Panc1 (cell line): ENCODE data around the gene CELA3A. TPM values are rescaled to one million over a fixed set of nuclear protein-coding genes. Genes with fewer than 3 reads are reported as not detected.

Experiments used
- ATAC-seq: fragments of 200-7000 bp; cut with Tn5 transposase; 2 replicates; pipeline ENCODE4 v1.9.1; 2020; ENCODE audit warnings: mild to moderate bottlenecking, moderate library complexity
- BruUV-seq: library from RNA; stranded (reverse); fragments of 400-500 nt; replicated peaks from 2 replicates; lab custom pipeline; 2021; lab: Mats Ljungman, UMichigan
- CTCF ChIA-PET: fragments of 300-600 bp; sonication (Branson Sonifier 250); formaldehyde crosslinking; loops from one replicate; lab custom pipeline; 2022; ENCODE audit warnings: antibody characterized with exemption; lab: Charles Lee
- POLR2A ChIA-PET: fragments of 300-600 bp; sonication (Branson Sonifier 250); formaldehyde crosslinking; loops from one replicate; lab custom pipeline; 2022; ENCODE audit warnings: antibody characterized with exemption; lab: Charles Lee
- DNase-seq: peaks from one replicate; pipeline ENCODE4 v3.0.0-alpha.2; 2010; ENCODE audit warnings: low read depth, low spot score
- H3K27ac ChIP-seq: 2 replicates; pipeline ENCODE4 v1.5.1; 2011; ENCODE audit warnings: mild to moderate bottlenecking, low read length, inconsistent platforms
- H3K27me3 ChIP-seq: fragments of 200-500 bp; sonication (Bioruptor generic); 2 replicates; pipeline ENCODE4 v1.6.0; 2014; ENCODE audit warnings: low read length, inconsistent platforms; ENCODE audit not compliant: control insufficient read depth, insufficient read depth
- H3K36me3 ChIP-seq: fragments of 200-500 bp; sonication (Bioruptor generic); 2 replicates; pipeline ENCODE4 v1.5.1; 2014; ENCODE audit warnings: inconsistent platforms, mild to moderate bottlenecking, low read length, moderate library complexity; ENCODE audit not compliant: control insufficient read depth, insufficient read depth
- H3K4me1 ChIP-seq: 2 replicates; pipeline ENCODE4 v1.5.1; 2011; ENCODE audit warnings: inconsistent platforms, mild to moderate bottlenecking, low read length, moderate library complexity; ENCODE audit not compliant: control insufficient read depth, insufficient read depth
- H3K4me3 ChIP-seq, 2 experiments: 2 replicates each; pipeline ENCODE4 v1.5.1; 2011 to 2012; ENCODE audit warnings: low read depth in 2 of 2, low read length in 2 of 2, mild to moderate bottlenecking in 2 of 2, inconsistent platforms in 1 of 2, moderate library complexity in 1 of 2
- H3K9me3 ChIP-seq: fragments of 200-500 bp; sonication (Bioruptor generic); 2 replicates; pipeline ENCODE4 v1.5.1; 2014; ENCODE audit warnings: low read depth, mild to moderate bottlenecking, inconsistent platforms, low read length, moderate library complexity; ENCODE audit not compliant: control insufficient read depth, insufficient read depth
- POLR2AphosphoS5 ChIP-seq: IDR thresholded peaks from 2 replicates; pipeline ENCODE4 v1.6.1; 2012; ENCODE audit warnings: mild to moderate bottlenecking, low read depth, low read length, moderate library complexity
- SIN3A ChIP-seq: IDR thresholded peaks from 2 replicates; pipeline ENCODE4 v1.6.1; 2012; ENCODE audit warnings: low read depth, mild to moderate bottlenecking, low read length, moderate library complexity, borderline replicate concordance; ENCODE audit not compliant: insufficient read depth
- TCF7L2 ChIP-seq: IDR thresholded peaks from 2 replicates; pipeline ENCODE4 v1.6.1; 2011; ENCODE audit warnings: mild to moderate bottlenecking, low read depth, low read length, inconsistent platforms
- in situ Hi-C: cut with HindIII; loops from 2 replicates; pipeline ENCODE4 v1.10.0; 2016; ENCODE audit warnings: low sequenced_read_pairs, low pct_unique_long_range_greater_than_20kb
- intact Hi-C: fragments of 100-400 bp; cut with micrococcal nuclease; formaldehyde crosslinking; loops from one replicate; pipeline ENCODE4 v1.10.0; 2022; ENCODE audit not compliant: unreplicated experiment
- total RNA-seq: library from RNA; stranded (reverse); gene quantifications from one replicate; pipeline ENCODE4 v1.2.1, GENCODE V29; 2021; ENCODE audit not compliant: unreplicated experiment
- TF ChIP-seq, protein P1 (sequence below): fragments of 450-650 bp; IDR thresholded peaks from 2 replicates; pipeline ENCODE4 v1.5.1; 2017; ENCODE audit warnings: mild to moderate bottlenecking
- TF ChIP-seq, protein P2 (sequence below), 2 experiments: IDR thresholded peaks; 2 replicates each; pipeline ENCODE4 v1.6.1; 2011 to 2012; ENCODE audit warnings: low read depth in 2 of 2, control low read depth in 1 of 2, low read length in 1 of 2, mild to moderate bottlenecking in 1 of 2, moderate library complexity in 1 of 2; ENCODE audit not compliant: insufficient read depth in 1 of 2

Gene CELA3A
- total RNA-seq, 1 experiment from 2014 or later: 5.9 TPM

DNA sequence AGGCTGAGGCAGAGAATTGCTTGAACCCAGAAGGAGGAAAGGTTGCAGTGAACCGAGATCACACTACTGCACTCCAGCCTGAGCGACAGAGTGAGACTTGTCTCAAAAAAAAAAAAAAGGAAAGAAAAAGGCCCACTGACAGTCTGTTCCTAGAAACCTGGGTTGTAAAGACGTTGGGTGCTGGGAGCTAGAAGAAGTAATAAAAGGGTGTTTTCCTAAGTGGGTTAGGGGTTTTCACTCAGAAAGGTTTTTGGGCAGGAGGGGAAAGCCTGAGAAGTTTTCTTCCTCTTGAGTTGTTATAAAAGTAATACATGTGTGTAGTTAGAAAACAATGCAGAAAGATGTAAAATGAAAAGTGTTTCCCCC is 25.4 kb downstream of the CELA3A start:
- Histone ChIP-seq H3K9me3 (no peaks in the 10 kb centered on the region), H3K4me1 (peaks cover 15% of the 10 kb centered on the region), H3K36me3 (no peaks in the 10 kb centered on the region; the same call in 1 of the 2 replicates), H3K27ac (no peak overlapping the region; the same call in 1 of the 2 replicates), H3K27me3 (no peaks in the 10 kb centered on the region), H3K4me3 (no peak overlapping the region)
- intact Hi-C loops: no loop called here
- BruUV-seq: no TSS peak
- DNase-seq: no peak
- TF ChIP-seq TCF7L2: no peak
- no peak for TF ChIP-seq SIN3A
- no peak for TF ChIP-seq POLR2AphosphoS5
- TF ChIP-seq, protein P1, sequence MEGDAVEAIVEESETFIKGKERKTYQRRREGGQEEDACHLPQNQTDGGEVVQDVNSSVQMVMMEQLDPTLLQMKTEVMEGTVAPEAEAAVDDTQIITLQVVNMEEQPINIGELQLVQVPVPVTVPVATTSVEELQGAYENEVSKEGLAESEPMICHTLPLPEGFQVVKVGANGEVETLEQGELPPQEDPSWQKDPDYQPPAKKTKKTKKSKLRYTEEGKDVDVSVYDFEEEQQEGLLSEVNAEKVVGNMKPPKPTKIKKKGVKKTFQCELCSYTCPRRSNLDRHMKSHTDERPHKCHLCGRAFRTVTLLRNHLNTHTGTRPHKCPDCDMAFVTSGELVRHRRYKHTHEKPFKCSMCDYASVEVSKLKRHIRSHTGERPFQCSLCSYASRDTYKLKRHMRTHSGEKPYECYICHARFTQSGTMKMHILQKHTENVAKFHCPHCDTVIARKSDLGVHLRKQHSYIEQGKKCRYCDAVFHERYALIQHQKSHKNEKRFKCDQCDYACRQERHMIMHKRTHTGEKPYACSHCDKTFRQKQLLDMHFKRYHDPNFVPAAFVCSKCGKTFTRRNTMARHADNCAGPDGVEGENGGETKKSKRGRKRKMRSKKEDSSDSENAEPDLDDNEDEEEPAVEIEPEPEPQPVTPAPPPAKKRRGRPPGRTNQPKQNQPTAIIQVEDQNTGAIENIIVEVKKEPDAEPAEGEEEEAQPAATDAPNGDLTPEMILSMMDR: no peak
- TF ChIP-seq, protein P2, sequence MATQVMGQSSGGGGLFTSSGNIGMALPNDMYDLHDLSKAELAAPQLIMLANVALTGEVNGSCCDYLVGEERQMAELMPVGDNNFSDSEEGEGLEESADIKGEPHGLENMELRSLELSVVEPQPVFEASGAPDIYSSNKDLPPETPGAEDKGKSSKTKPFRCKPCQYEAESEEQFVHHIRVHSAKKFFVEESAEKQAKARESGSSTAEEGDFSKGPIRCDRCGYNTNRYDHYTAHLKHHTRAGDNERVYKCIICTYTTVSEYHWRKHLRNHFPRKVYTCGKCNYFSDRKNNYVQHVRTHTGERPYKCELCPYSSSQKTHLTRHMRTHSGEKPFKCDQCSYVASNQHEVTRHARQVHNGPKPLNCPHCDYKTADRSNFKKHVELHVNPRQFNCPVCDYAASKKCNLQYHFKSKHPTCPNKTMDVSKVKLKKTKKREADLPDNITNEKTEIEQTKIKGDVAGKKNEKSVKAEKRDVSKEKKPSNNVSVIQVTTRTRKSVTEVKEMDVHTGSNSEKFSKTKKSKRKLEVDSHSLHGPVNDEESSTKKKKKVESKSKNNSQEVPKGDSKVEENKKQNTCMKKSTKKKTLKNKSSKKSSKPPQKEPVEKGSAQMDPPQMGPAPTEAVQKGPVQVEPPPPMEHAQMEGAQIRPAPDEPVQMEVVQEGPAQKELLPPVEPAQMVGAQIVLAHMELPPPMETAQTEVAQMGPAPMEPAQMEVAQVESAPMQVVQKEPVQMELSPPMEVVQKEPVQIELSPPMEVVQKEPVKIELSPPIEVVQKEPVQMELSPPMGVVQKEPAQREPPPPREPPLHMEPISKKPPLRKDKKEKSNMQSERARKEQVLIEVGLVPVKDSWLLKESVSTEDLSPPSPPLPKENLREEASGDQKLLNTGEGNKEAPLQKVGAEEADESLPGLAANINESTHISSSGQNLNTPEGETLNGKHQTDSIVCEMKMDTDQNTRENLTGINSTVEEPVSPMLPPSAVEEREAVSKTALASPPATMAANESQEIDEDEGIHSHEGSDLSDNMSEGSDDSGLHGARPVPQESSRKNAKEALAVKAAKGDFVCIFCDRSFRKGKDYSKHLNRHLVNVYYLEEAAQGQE (IDR thresholded peaks at IDR 0.05; ENCODE audit: insufficient read depth in 1 of 2, low read depth in 2 of 2, low read length in 1 of 2): no peak
- CTCF ChIA-PET: no interaction called here
- no peak for ATAC-seq
- POLR2A ChIA-PET: no interaction called here
- in situ Hi-C loops: no loop called here

DNA sequence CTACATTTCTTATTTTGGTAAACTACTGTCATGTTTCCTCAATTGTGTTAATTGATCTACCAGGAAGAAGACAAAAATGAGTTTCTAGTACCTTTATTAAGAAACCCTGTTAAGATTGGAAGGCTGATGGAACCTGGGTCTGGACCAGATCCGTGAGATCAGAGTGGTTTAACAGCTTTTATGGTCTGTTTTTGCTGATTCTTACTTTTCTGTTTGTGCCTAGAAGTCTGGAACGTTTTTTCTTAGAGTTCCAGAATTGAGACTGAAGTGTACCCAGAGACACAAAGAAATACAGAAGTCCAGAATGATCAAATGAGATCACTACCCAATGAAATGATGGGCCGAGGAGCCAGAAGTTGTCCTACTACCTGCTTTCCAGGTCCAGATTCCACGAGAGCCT is 28.6 kb downstream of the CELA3A start:
- POLR2A ChIA-PET: interaction anchor here (0.6 kb wide), 1 partner anchor 164 kb away, joined by 5 read pairs; no protein-coding TSS in a partner anchor

More for the DNA sequence above, 28.6 kb downstream of the CELA3A start:
- no TSS peak for BruUV-seq
- CTCF ChIA-PET: interaction anchor here (0.7 kb wide), 1 partner anchor 10 kb away, joined by 10 read pairs; no protein-coding TSS in a partner anchor
- no peak for DNase-seq
- Histone ChIP-seq H3K4me3 (no peak overlapping the region), H3K9me3 (no peaks in the 10 kb centered on the region), H3K27me3 (no peaks in the 10 kb centered on the region), H3K4me1 (0 out of 2 replicates have a peak, but pooled peaks cover 6% of the 10 kb centered on the region), H3K27ac (no peak overlapping the region), H3K36me3 (no peaks in the 10 kb centered on the region; the same call in 1 of the 2 replicates)
- TF ChIP-seq, protein P2 (IDR thresholded peaks at IDR 0.05; ENCODE audit: insufficient read depth in 1 of 2, low read depth in 2 of 2, low read length in 1 of 2): no peak
- no peak for TF ChIP-seq POLR2AphosphoS5
- TF ChIP-seq, protein P1: no peak
- TF ChIP-seq SIN3A: no peak
- intact Hi-C loops (no loop called here), in situ Hi-C loops (no loop called here)
- no peak for ATAC-seq
